Measurements from ENCODE around the gene PLXDC1.

DNA sequence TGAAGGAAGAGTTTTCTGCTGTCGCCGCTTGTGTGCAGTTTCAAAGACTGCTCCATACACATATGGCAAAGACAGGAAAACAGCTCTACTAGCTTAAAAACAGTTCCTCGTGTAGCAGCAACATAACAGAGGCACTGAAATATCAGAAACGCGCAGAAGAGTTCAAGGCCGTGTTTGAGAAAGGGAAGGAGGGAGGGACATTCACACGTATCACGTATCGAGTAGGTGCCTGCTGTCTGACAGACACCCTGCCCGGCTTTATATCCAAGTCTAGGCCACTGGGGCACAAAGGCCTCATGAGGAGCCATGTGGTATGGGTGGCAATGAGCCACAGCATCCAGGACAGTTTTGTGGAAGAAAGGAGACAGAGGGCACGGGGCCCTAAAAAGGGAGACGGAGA lies 50.3 kb downstream of the PLXDC1 start:
- no peak for TF ChIP-seq POLR2A (IDR thresholded peaks at IDR 0.05; ENCODE audit: low read depth, low read length)
- no peak for TF ChIP-seq POLR2AphosphoS5 (IDR thresholded peaks at IDR 0.05; ENCODE audit: low read depth, low read length)
- TF ChIP-seq POU2F2 (IDR thresholded peaks at IDR 0.05; ENCODE audit: low read depth, low read length), result no peak
- TF ChIP-seq TAF1 (IDR thresholded peaks at IDR 0.05; ENCODE audit: low read depth, low read length), result no peak
- TF ChIP-seq SPI1 (IDR thresholded peaks at IDR 0.05; ENCODE audit: low read depth, low read length), result no peak
- no peak for TF ChIP-seq PAX5 (IDR thresholded peaks at IDR 0.05; ENCODE audit: insufficient read depth, low read length, severe bottlenecking)

Data from GM12891 (cell line).